GM12878 (cell line): ENCODE measurements around the gene STRN4. TPM values are rescaled to one million over a fixed set of nuclear protein-coding genes. Genes with fewer than 3 reads are reported as not detected.
A peak's percentile ranks its signal among the peaks of the same experiment; 100 is the strongest.

ENCODE experiments used
- ATAC-seq: fragments of 200-7000 bp; cut with Tn5 transposase; 3 replicates; pipeline ENCODE4 v1.9.1; 2020; ENCODE audit warnings: mild to moderate bottlenecking, moderate library complexity
- BruUV-seq: library from RNA; stranded (reverse); fragments of 400-500 nt; replicated peaks from 2 replicates; lab custom pipeline; 2021; lab: Mats Ljungman, UMichigan
- CTCF ChIA-PET: fragments of 300-600 bp; sonication (Branson Sonifier 250); formaldehyde crosslinking; extraction: SDS; loops from one replicate; lab custom pipeline; 2021; ENCODE audit warnings: inconsistent platforms; lab: Yijun Ruan, JAX
- POLR2A ChIA-PET: fragments of 350-600 bp; formaldehyde crosslinking; extraction: SDS; loops from one replicate; lab custom pipeline; 2021; ENCODE audit warnings: inconsistent platforms; lab: Charles Lee
- RAD21 ChIA-PET: fragments of 300-600 bp; sonication (Branson Sonifier 250); formaldehyde crosslinking; loops from one replicate; lab custom pipeline; 2023; ENCODE audit warnings: antibody characterized with exemption; ENCODE audit not compliant: unreplicated experiment; lab: Charles Lee
- SMC1A ChIA-PET: fragments of 300-600 bp; sonication (Branson Sonifier 250); formaldehyde crosslinking; loops from one replicate; lab custom pipeline; 2023; ENCODE audit not compliant: unreplicated experiment, uncharacterized antibody; lab: Charles Lee
- DNase-seq: peaks from one replicate; pipeline ENCODE4 v3.0.0-alpha.2; 2011; ENCODE audit warnings: low read depth, low spot score
- FAIRE-seq: peaks from 3 replicates; lab custom pipeline; 2011; peaks lifted over from hg19 to GRCh38; lab: Jason Lieb, UNC
- H2AFZ ChIP-seq: 2 replicates; pipeline ENCODE4 v1.6.0; 2011; ENCODE audit warnings: low read depth, low read length, control low read depth; ENCODE audit not compliant: control insufficient read depth
- H3K27ac ChIP-seq: 2 replicates; pipeline ENCODE4 v1.5.1; 2011; ENCODE audit warnings: control low read depth; ENCODE audit not compliant: control insufficient read depth, insufficient read depth
- H3K27me3 ChIP-seq, 2 experiments: replicated peaks in 1 of 2; 2 replicates each; pipeline versions ENCODE4 v1.6.0 to v1.6.1; 2011; ENCODE audit warnings: low read length in 1 of 2; ENCODE audit not compliant: control insufficient read depth in 2 of 2, insufficient read depth in 2 of 2
- H3K36me3 ChIP-seq, 2 experiments: 2 replicates each; pipeline ENCODE4 v1.5.1; 2011; ENCODE audit warnings: low read length in 1 of 2; ENCODE audit not compliant: control insufficient read depth in 2 of 2, insufficient read depth in 2 of 2
- H3K4me1 ChIP-seq: 2 replicates; pipeline ENCODE4 v1.6.1; 2011; ENCODE audit warnings: mild to moderate bottlenecking, low read length, moderate library complexity, mixed read lengths; ENCODE audit not compliant: control insufficient read depth, insufficient read depth
- H3K4me2 ChIP-seq: 2 replicates; pipeline ENCODE4 v1.6.0; 2011; ENCODE audit warnings: control low read depth; ENCODE audit not compliant: control insufficient read depth, insufficient read depth
- H3K4me3 ChIP-seq: fragments of 200-600 bp; sonication (generic); 2 replicates; pipeline ENCODE4 v1.5.1; 2016
- H3K79me2 ChIP-seq: 2 replicates; pipeline ENCODE4 v1.6.0; 2011; ENCODE audit warnings: low read length; ENCODE audit not compliant: control insufficient read depth, insufficient read depth
- H3K9ac ChIP-seq: 2 replicates; pipeline ENCODE4 v1.8.0; 2011; ENCODE audit warnings: low read length, control low read depth, mixed read lengths; ENCODE audit not compliant: control insufficient read depth, insufficient read depth
- H3K9me3 ChIP-seq: replicated peaks from 3 replicates; pipeline ENCODE4 v1.5.1; 2011; ENCODE audit warnings: mild to moderate bottlenecking, low read length; ENCODE audit not compliant: control insufficient read depth, insufficient read depth
- H4K20me1 ChIP-seq: 2 replicates; pipeline ENCODE4 v1.6.0; 2011; ENCODE audit not compliant: control insufficient read depth, insufficient read depth
- BACH1 ChIP-seq: fragments of 450-650 bp; IDR thresholded peaks from 2 replicates; pipeline ENCODE4 v1.6.1; 2017; ENCODE audit warnings: mild to moderate bottlenecking, borderline replicate concordance
- BHLHE40 ChIP-seq, 2 experiments: fragments of 450-650 bp in 1 of 2; IDR thresholded peaks; 2 replicates each; pipeline ENCODE4 v1.6.1; 2011 to 2017; ENCODE audit warnings: low read depth in 2 of 2, borderline replicate concordance in 1 of 2, improper control_type of control experiment in 1 of 2, low read length in 1 of 2, mild to moderate bottlenecking in 1 of 2
- CEBPB ChIP-seq, 2 experiments: fragments of 150-350 bp in 1 of 2; IDR thresholded peaks; 2 replicates each; pipeline ENCODE4 v1.6.1; 2012 to 2014; ENCODE audit warnings: low read depth in 2 of 2, low read length in 2 of 2, borderline replicate concordance in 1 of 2, inconsistent platforms in 1 of 2
- CHD4 ChIP-seq: fragments of 200-600 bp; sonication (generic); IDR thresholded peaks from 2 replicates; pipeline ENCODE4 v1.6.1; 2016; ENCODE audit warnings: mild to moderate bottlenecking
- EED ChIP-seq: sonication (generic); IDR thresholded peaks from 2 replicates; pipeline ENCODE4 v1.6.1; 2016; ENCODE audit warnings: antibody characterized with exemption, low read depth
- EGR1 ChIP-seq, 2 experiments: IDR thresholded peaks; 1 replicate in 1 of 2; 2 replicates in 1 of 2; pipeline ENCODE4 v1.6.1; 2011 to 2012; ENCODE audit warnings: low read depth in 2 of 2, low read length in 2 of 2, borderline replicate concordance in 1 of 2, mild to moderate bottlenecking in 1 of 2, moderate library complexity in 1 of 2
- IKZF2 ChIP-seq, 2 experiments: fragments of 450-650 bp; IDR thresholded peaks; 2 replicates each; pipeline ENCODE4 v1.6.1; 2017; ENCODE audit warnings: mild to moderate bottlenecking in 2 of 2, moderate library complexity in 2 of 2
- IRF3 ChIP-seq: fragments of 450-650 bp; IDR thresholded peaks from 2 replicates; pipeline ENCODE4 v1.6.1; 2014; ENCODE audit warnings: mild to moderate bottlenecking
- KDM1A ChIP-seq: fragments of 200-600 bp; sonication (generic); IDR thresholded peaks from 2 replicates; pipeline ENCODE4 v1.6.1; 2016; ENCODE audit warnings: borderline replicate concordance
- LARP7 ChIP-seq: fragments of 450-650 bp; IDR thresholded peaks from 2 replicates; pipeline ENCODE4 v1.6.1; 2017; ENCODE audit warnings: mild to moderate bottlenecking
- MTA3 ChIP-seq: IDR thresholded peaks from 2 replicates; pipeline ENCODE4 v1.6.1; 2012; ENCODE audit warnings: low read length, inconsistent platforms, borderline replicate concordance
- NR2C1 ChIP-seq: fragments of 450-650 bp; IDR thresholded peaks from 2 replicates; pipeline ENCODE4 v1.6.1; 2017; ENCODE audit warnings: antibody characterized with exemption, mild to moderate bottlenecking, moderate library complexity
- PAX5 ChIP-seq: IDR thresholded peaks from 2 replicates; pipeline ENCODE4 v1.6.1; 2011; ENCODE audit warnings: low read depth, low read length, borderline replicate concordance
- PML ChIP-seq: IDR thresholded peaks from 2 replicates; pipeline ENCODE4 v1.6.1; 2012; ENCODE audit warnings: low read length, inconsistent platforms
- POLR2A ChIP-seq: IDR thresholded peaks from 2 replicates; pipeline ENCODE4 v1.6.1; 2011; ENCODE audit warnings: low read depth, mild to moderate bottlenecking, low read length
- RUNX3 ChIP-seq: IDR thresholded peaks from 2 replicates; pipeline ENCODE4 v1.6.1; 2012; ENCODE audit warnings: low read length, inconsistent platforms
- SMAD5 ChIP-seq: IDR thresholded peaks from 2 replicates; pipeline ENCODE4 v1.6.1; 2016; ENCODE audit warnings: antibody characterized with exemption, low read depth
- SP1 ChIP-seq: IDR thresholded peaks from one replicate; pipeline ENCODE4 v1.6.1; 2011; ENCODE audit warnings: low read depth, low read length
- SRF ChIP-seq, 2 experiments: IDR thresholded peaks; 2 replicates each; pipeline ENCODE4 v1.6.1; 2011; ENCODE audit warnings: low read depth in 2 of 2, low read length in 2 of 2, mild to moderate bottlenecking in 1 of 2, moderate library complexity in 1 of 2
- STAT3 ChIP-seq: IDR thresholded peaks from 2 replicates; pipeline ENCODE4 v1.6.1; 2011; ENCODE audit warnings: low read depth, low read length, improper control_type of control experiment
- TCF3 ChIP-seq: IDR thresholded peaks from 2 replicates; pipeline ENCODE4 v1.6.1; 2012; ENCODE audit warnings: low read depth, mild to moderate bottlenecking, low read length, borderline replicate concordance; ENCODE audit not compliant: insufficient read depth
- ZBED1 ChIP-seq: IDR thresholded peaks from 2 replicates; pipeline ENCODE4 v1.6.1; 2016; ENCODE audit warnings: borderline replicate concordance
- WGBS: methylation state at CpG from one replicate; pipeline ENCODE4 v1.1.6; 2016; ENCODE audit warnings: low lambda C conversion rate; ENCODE audit not compliant: insufficient replicate concordance, insufficient coverage; ENCODE audit errors: missing lambda C conversion rate; 5-methylcytosine and 5-hydroxymethylcytosine counted together
- in situ Hi-C: fragments of 300-500 bp; cut with MboI; formaldehyde crosslinking; loops from 9 replicates; pipeline ENCODE4 v1.14.3; 2018; ENCODE audit warnings: mixed read lengths
- intact Hi-C: fragments of 100-400 bp; cut with micrococcal nuclease; formaldehyde crosslinking; loops from one replicate; pipeline ENCODE4 v1.14.2; 2022; ENCODE audit not compliant: unreplicated experiment
- polyA plus RNA-seq, 11 experiments: library from polyadenylated mRNA; depleted of rRNA in 4 of 11; unstranded in 6 of 11; stranded (reverse) in 5 of 11; fragments of >200 nt; fragmentation: Nextera tagmentation in 4 of 11; fragmentation: Illumina TruSeq in 1 of 11; extraction: Ambion mirVana in 4 of 11; extraction: Trizol in 1 of 11; gene quantifications; 1 replicate in 1 of 11; 2 replicates in 10 of 11; pipeline versions ENCODE4 v1.2.1 to v1.2.3, GENCODE V29; 2011 to 2016; ENCODE audit warnings: inconsistent platforms in 2 of 11, missing spikeins in 2 of 11, low read depth in 1 of 11
- total RNA-seq, 4 experiments: library from RNA; depleted of rRNA in 3 of 4; stranded (reverse); fragments of >200 nt in 3 of 4; fragmentation: Illumina TruSeq in 1 of 4; extraction: Trizol in 1 of 4; gene quantifications; 2 replicates each; pipeline versions ENCODE4 v1.2.1 to v1.2.3, GENCODE V29; 2013 to 2021

Gene STRN4
- total and polyA plus RNA-seq, 10 of the 15 experiments (the other 5 are each of a cell fraction or from before 2014, with no cell fraction given): 0.42 to 62.8 (median 22.5) TPM

GRCh38 chr19:46718934-46719622, 27.2 kb downstream of the STRN4 start:
- SMC1A ChIA-PET: interaction anchor here (1.2 to 1.3 kb wide), 2 partner anchors 10 to 16 kb away, joined by 3 to 4 read pairs; no protein-coding TSS in a partner anchor
- H4K20me1 ChIP-seq: no peaks in the 10 kb centered on the region
- peak; percentile 70 for DNase-seq
- intact Hi-C loops (loop anchor here (5.0 kb wide), 1 partner anchor 107 kb away; no protein-coding TSS in a partner anchor), in situ Hi-C loops (no loop called here)
- 0 out of 2 replicates have a peak overlapping the region, but pooled peaks have one; percentile 91 for H3K4me3 ChIP-seq
- H3K79me2 ChIP-seq: peaks cover 36% of the 10 kb centered on the region
- H3K27ac ChIP-seq: peak overlapping the region; percentile 88
- ATAC-seq: peak; percentile 63
- FAIRE-seq: peak; percentile 70
- POLR2A ChIA-PET: interaction anchor here (0.8 to 1.4 kb wide), 2 partner anchors 10 to 66 kb away, joined by 4 to 5 read pairs; no protein-coding TSS in a partner anchor
- RAD21 ChIA-PET: interaction anchor here (1.1 to 2.1 kb wide), 4 partner anchors 25 to 58 kb away, joined by 3 to 7 read pairs (median 5); partner anchors contain the start of genes DACT3 and FKRP
- no peaks in the 10 kb centered on the region for H3K27me3 ChIP-seq
- peak overlapping the region; percentile 37; the same call in 1 of the 2 replicates for H3K9ac ChIP-seq
- peak overlapping the region; percentile 77 for H3K4me2 ChIP-seq
- CTCF ChIA-PET: interaction anchor here (0.9 to 1.8 kb wide), 3 partner anchors 10 to 16 kb away, joined by 3 to 5 read pairs (median 4); no protein-coding TSS in a partner anchor
- H3K4me1 ChIP-seq: peaks cover 30% of the 10 kb centered on the region
- 4% methylated on average over 15 of the region's 15 CpGs for WGBS
- H3K36me3 ChIP-seq: peaks cover 4 to 32% of the 10 kb centered on the region in 2 experiments; a peak in 3 of 4 replicates
- no peak overlapping the region for H2AFZ ChIP-seq
- no TSS peak for BruUV-seq
- no peaks in the 10 kb centered on the region for H3K9me3 ChIP-seq
- TF ChIP-seq BHLHE40 (IDR thresholded peaks at IDR 0.05; ENCODE audit: borderline replicate concordance in 1 of 2, low read depth in 2 of 2, low read length in 1 of 2) (peak in 1 of 2 experiments; percentile 8; a peak in 1 of 4 replicates), TCF3 (0 out of 2 replicates have a peak, but pooled peaks have one; percentile 45), KDM1A (no peak), EED (peak; percentile 25; the same call in 1 of the 2 replicates), LARP7 (peak; percentile 27; the same call in 1 of the 2 replicates), MTA3 (peak; percentile 69; the same call in 1 of the 2 replicates), CEBPB (IDR thresholded peaks at IDR 0.05; ENCODE audit: borderline replicate concordance in 1 of 2, low read depth in 2 of 2, low read length in 2 of 2) (no peak), PML (0 out of 2 replicates have a peak, but pooled peaks have one; percentile 19), NR2C1 (no peak), IRF3 (no peak), SP1 (peak; percentile 41), PAX5 (peak; percentile 59; the same call in 1 of the 2 replicates), SRF (IDR thresholded peaks at IDR 0.05; ENCODE audit: low read depth in 2 of 2, low read length in 2 of 2) (no peak), EGR1 (IDR thresholded peaks at IDR 0.05; ENCODE audit: borderline replicate concordance in 1 of 2, low read depth in 2 of 2, low read length in 2 of 2) (peak in 1 of 2 experiments; percentile 38; a peak in 1 of 3 replicates), IKZF2 (IDR thresholded peaks at IDR 0.05) (peak in 1 of 2 experiments; percentile 21; a peak in 1 of 4 replicates), STAT3 (no peak), CHD4 (no peak), RUNX3 (peak; percentile 76), BACH1 (0 out of 2 replicates have a peak, but pooled peaks have one; percentile 47), POLR2A (peak; percentile 15; the same call in 1 of the 2 replicates), ZBED1 (no peak), SMAD5 (no peak)
